ENCODE results near the gene ZFY.
A peak's percentile ranks its signal among the peaks of the same experiment; 100 is the strongest.
"Not testable (repeated sequence)": the region's sequence is repeated elsewhere in the genome, so short reads cannot be mapped to it uniquely, and the experiment has no call there.

The ZFY gene

GRCh38 chrY:2979283-2979682 lies 44.1 kb downstream of the ZFY start:
- no peak for DNase-seq

- no peak for DNase-seq
These were observed 49.3 kb downstream of the ZFY start for GRCh38 chrY:2984491-2984890.

DNA sequence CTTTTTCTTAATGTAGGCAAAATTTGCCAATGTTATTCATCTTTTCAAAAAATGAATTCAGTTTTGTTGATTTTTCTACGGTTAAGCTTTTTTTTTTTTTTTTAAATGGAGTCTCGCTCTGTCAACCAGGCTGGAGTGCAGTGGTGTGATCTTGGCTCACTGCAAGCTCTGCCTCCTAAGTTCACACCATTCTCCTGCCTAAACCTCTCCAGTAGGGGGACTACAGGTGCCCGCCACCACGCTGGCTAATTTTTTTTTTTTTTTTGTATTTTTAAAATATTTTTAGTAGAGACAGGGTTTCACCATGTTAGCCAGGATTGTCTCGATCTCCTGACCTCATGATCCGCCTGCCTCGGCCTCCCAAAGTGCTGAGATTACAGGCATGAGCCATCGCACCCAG lies 52.0 kb downstream of the ZFY start:
- DNase-seq, result not testable (repeated sequence)

DNA sequence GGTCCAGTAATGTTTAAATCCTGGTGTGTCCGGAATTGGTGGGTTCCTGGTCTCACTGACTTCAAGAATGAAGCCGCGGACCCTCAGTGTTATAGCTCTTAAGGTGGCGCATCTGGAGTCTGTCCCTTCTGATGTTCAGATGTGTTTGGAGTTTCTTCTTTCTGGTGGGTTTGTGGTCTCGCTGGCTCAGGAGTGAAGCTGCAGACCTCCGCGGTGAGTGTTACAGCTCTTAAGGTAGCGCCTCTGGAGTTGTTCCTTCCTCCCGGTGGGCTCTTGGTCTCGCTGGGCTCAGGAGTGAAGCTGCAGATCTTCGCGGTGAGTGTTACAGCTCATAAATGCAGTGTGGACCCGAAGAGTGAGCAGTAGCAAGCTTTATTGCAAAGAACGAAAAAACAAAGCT lies 62.2 kb downstream of the ZFY start:
- not testable (repeated sequence) for DNase-seq

- peak; percentile 17 for DNase-seq
These were observed 67.0 kb downstream of the ZFY start for GRCh38 chrY:3002190-3002589.

- DNase-seq, result peak; percentile 72
These were observed 67.7 kb downstream of the ZFY start for GRCh38 chrY:3002680-3003515.

GRCh38 chrY:3003516-3003830 lies 68.3 kb downstream of the ZFY start:
- peak; percentile 32 for DNase-seq

GRCh38 chrY:3003846-3004245 lies 68.7 kb downstream of the ZFY start:
- DNase-seq, result peak; percentile 62

DNA sequence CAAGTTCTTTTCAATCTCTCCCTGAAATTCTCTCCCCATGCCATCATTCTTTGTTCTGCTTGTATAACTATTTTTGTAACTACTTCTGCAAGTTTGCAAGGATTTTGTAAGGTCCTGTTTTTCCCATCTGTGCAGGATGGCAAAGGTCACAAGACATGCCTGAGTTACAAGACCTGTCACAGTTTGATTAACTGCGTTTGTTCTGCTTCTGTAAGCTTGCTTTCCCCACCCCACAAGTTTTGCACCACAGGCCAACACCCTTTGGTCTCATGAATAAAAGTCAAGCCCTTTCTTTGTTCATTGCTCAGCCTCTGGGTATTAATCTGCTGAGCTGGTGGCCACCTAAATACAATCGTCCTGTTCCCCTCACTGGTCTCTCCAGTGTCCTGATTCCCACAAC lies 70.8 kb downstream of the ZFY start:
- peak; percentile 43 for DNase-seq

DNA sequence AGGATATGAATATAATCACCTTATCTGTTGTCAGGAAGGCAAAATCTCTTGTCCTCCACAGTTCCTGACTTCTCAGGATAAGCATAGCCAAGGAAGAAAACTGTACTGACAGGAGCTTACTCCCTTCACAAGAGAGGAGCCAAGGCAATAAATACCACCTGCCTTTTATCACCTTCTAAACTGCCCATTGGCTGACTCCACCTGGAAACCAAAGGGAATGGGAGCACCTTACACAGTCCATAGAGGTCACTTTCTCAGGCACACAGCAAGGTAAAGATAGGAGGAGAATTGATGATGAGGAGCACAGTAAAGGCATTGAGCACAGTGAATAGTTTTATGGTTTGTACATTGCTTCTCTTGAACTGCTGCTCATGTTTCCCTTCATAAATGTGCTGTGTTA lies 72.8 kb downstream of the ZFY start:
- no peak for DNase-seq

- no peak for DNase-seq
These were observed 77.0 kb downstream of the ZFY start for GRCh38 chrY:3012226-3012625.

- DNase-seq, result peak; percentile 37
These were observed 81.4 kb downstream of the ZFY start for GRCh38 chrY:3016594-3016993.

DNA sequence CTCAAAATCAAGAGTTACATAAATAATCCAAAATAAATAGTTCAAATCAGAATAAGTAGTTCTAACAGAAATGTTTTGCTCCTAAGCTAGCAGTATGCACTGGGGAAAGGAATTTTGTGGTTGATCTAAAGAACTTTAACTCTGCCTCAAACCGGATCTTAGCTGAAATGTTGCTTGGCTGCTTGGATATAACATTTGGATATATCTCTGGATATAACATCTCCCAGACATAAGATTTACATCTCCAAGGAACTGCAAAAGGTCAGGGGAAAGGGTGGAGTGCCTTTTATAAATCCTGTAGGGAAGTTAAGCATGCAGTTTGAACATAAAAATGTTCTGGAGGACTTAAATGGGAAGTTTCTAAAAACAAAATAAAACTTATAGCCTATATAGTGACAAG lies 83.4 kb downstream of the ZFY start:
- DNase-seq, result no peak

- DNase-seq, result no peak
These were observed 84.4 kb downstream of the ZFY start for GRCh38 chrY:3019584-3019983.

GRCh38 chrY:3021176-3021575 lies 86.0 kb downstream of the ZFY start:
- no peak for DNase-seq

GRCh38 chrY:3023606-3024005 lies 88.4 kb downstream of the ZFY start:
- DNase-seq, result no peak

GRCh38 chrY:3025357-3025756 lies 90.2 kb downstream of the ZFY start:
- peak; percentile 29 for DNase-seq
